ENCODE results near the gene SDSL.

Gene SDSL

GRCh38 chr12:113422886-113423669, 898 bp downstream of the SDSL start:
- DNase-seq = no peak

GRCh38 chr12:113424456-113424855, 2.3 kb downstream of the SDSL start:
- DNase-seq = no peak

GRCh38 chr12:113424915-113425823, 3.0 kb downstream of the SDSL start:
- DNase-seq = no peak

GRCh38 chr12:113425960-113426453, 3.8 kb downstream of the SDSL start:
- DNase-seq = no peak

- DNase-seq = no peak
Observed at GRCh38 chr12:113427882-113428281, 5.7 kb downstream of the SDSL start.

- no peak for DNase-seq
Observed at GRCh38 chr12:113428482-113428881, 6.3 kb downstream of the SDSL start.

- DNase-seq = no peak
Observed at GRCh38 chr12:113432986-113433385, 10.8 kb downstream of the SDSL start.

GRCh38 chr12:113435367-113435766, 13.2 kb downstream of the SDSL start:
- no peak for DNase-seq

- DNase-seq = no peak
Observed at GRCh38 chr12:113436586-113436985, 14.4 kb downstream of the SDSL start.

- DNase-seq = no peak
Observed at GRCh38 chr12:113436993-113437728, 15.0 kb downstream of the SDSL start.

GRCh38 chr12:113437729-113438100, 15.5 kb downstream of the SDSL start:
- no peak for DNase-seq

- DNase-seq = no peak
Observed at GRCh38 chr12:113438523-113439300, 16.5 kb downstream of the SDSL start.

- DNase-seq = no peak
Observed at GRCh38 chr12:113439301-113439597, 17.1 kb downstream of the SDSL start.

- no peak for DNase-seq
Observed at GRCh38 chr12:113439606-113440030, 17.4 kb downstream of the SDSL start.

GRCh38 chr12:113440336-113440735, 18.2 kb downstream of the SDSL start:
- no peak for DNase-seq

GRCh38 chr12:113440947-113441782, 19.0 kb downstream of the SDSL start:
- DNase-seq = no peak

GRCh38 chr12:113443030-113443539, 20.9 kb downstream of the SDSL start:
- DNase-seq = no peak

GRCh38 chr12:113445544-113446171, 23.5 kb downstream of the SDSL start:
- DNase-seq = no peak

- DNase-seq = no peak
Observed at GRCh38 chr12:113448873-113449272, 26.7 kb downstream of the SDSL start.

- DNase-seq = no peak
Observed at GRCh38 chr12:113449299-113449698, 27.1 kb downstream of the SDSL start.

- no peak for DNase-seq
Observed at GRCh38 chr12:113449839-113450238, 27.7 kb downstream of the SDSL start.
